Measurements from ENCODE around the gene NSMCE4A.

Gene NSMCE4A

DNA sequence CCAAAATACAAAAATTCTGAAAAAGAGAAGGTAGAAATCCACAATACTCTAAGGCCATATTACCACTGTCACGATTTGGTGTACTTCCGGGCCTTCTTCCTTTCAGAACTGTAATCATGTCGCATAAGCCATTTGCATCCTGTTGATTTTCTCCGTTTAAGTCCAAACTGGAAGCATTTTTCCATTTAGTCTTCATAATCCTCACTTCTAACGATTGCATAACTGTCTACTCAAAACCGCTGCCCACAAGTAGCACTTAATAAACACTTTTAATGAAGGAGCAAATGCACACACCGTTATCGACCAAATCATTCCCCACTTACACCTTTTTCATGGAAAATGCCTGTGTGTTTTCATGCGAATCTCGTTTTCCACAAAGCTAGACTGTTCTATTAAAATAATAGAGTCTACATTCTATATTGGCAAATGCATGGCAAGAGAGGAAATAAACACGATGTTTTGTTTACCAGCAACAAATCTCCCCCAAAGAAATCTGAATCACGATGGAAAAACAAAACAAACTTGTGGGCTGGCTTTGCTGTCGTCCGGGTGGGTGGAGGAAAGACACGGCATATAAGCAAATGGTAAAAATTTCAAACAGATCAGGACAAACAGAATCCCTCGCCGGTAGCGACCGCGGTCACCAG lies 48.2 kb downstream of the NSMCE4A start:
- Histone ChIP-seq H3K4me3 (ENCODE audit: insufficient read depth in 1 of 2, low read depth in 1 of 2, low read length in 2 of 2) (peak overlapping the region in 1 of 2 experiments; percentile 84), H3K27ac (ENCODE audit: low read length, poor library complexity, severe bottlenecking) (peak overlapping the region; percentile 74), H3K9me3 (ENCODE audit: control insufficient read depth, low read length) (no peaks in the 10 kb centered on the region), H3K4me2 (ENCODE audit: low read length, poor library complexity, severe bottlenecking) (peak overlapping the region; percentile 73), H3K9ac (ENCODE audit: low read length) (peak overlapping the region; percentile 100), H2BK15ac (ENCODE audit: low read depth, poor library complexity, severe bottlenecking) (no peak overlapping the region), H3K27me3 (ENCODE audit: control insufficient read depth in 1 of 2, insufficient read depth in 1 of 2, low read length in 2 of 2) (no peaks in the 10 kb centered on the region), H2BK12ac (ENCODE audit: low read length in 2 of 2) (no peak overlapping the region), H3K79me1 (replicated peaks; ENCODE audit: low read length, poor library complexity, severe bottlenecking) (peaks cover 11% of the 10 kb centered on the region), H2BK5ac (ENCODE audit: low read depth, low read length, poor library complexity, severe bottlenecking) (no peak overlapping the region), H3K14ac (ENCODE audit: low read length in 2 of 2) (no peak overlapping the region), H3K23ac (ENCODE audit: low read length in 2 of 2) (no peak overlapping the region), H3K4me1 (ENCODE audit: control insufficient read depth, insufficient read depth, low read depth, low read length) (peaks cover 7% of the 10 kb centered on the region), H3K36me3 (ENCODE audit: control insufficient read depth in 1 of 2, insufficient read depth in 2 of 2, low read depth in 1 of 2, low read length in 2 of 2) (peaks cover 3 to 16% of the 10 kb centered on the region in 2 experiments), H2AK5ac (ENCODE audit: low read length, severe bottlenecking) (no peak overlapping the region), H3K18ac (ENCODE audit: low read depth in 1 of 2, low read length in 2 of 2) (no peak overlapping the region), H2BK120ac (ENCODE audit: low read depth, low read length) (no peak overlapping the region), H4K8ac (ENCODE audit: low read length) (no peak overlapping the region), H3K4ac (ENCODE audit: low read depth in 1 of 2, low read length in 2 of 2) (no peak overlapping the region), H2AFZ (ENCODE audit: low read depth, low read length) (no peak overlapping the region), H4K91ac (ENCODE audit: low read length) (no peak overlapping the region)
- WGBS, result 8% methylated on average over 17 of the region's 20 CpGs
- DNase-seq, result peak; percentile 64

DNA sequence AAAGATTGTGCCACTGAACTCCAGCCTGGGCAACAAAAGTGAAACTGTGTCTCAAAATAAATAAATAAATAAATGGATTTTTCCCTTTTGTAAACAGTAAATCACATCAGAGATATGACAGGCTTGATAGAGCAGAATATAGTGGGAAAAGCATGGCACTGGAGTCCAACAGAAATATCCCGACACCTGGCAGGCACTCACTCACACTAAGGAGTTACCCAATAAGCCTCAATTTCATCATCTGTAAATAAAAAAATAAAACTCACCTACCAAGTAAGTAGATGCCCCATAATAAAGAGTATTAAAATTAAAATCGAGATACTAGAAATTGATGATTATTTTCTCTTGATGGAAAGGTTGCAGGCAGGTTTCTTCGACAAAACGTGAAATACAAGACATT lies 48.9 kb downstream of the NSMCE4A start:
- Histone ChIP-seq H3K9ac (ENCODE audit: low read length) (peak overlapping the region; percentile 100), H2BK5ac (ENCODE audit: low read depth, low read length, poor library complexity, severe bottlenecking) (no peak overlapping the region), H4K8ac (ENCODE audit: low read length) (no peak overlapping the region), H2AFZ (ENCODE audit: low read depth, low read length) (no peak overlapping the region), H2BK12ac (ENCODE audit: low read length in 2 of 2) (no peak overlapping the region), H3K4ac (ENCODE audit: low read depth in 1 of 2, low read length in 2 of 2) (no peak overlapping the region), H3K18ac (ENCODE audit: low read depth in 1 of 2, low read length in 2 of 2) (no peak overlapping the region), H3K9me3 (ENCODE audit: control insufficient read depth, low read length) (no peaks in the 10 kb centered on the region), H3K4me3 (ENCODE audit: insufficient read depth in 1 of 2, low read depth in 1 of 2, low read length in 2 of 2) (peak overlapping the region in 1 of 2 experiments; percentile 84), H2BK120ac (ENCODE audit: low read depth, low read length) (no peak overlapping the region), H4K91ac (ENCODE audit: low read length) (no peak overlapping the region), H3K4me2 (ENCODE audit: low read length, poor library complexity, severe bottlenecking) (no peak overlapping the region), H2BK15ac (ENCODE audit: low read depth, poor library complexity, severe bottlenecking) (no peak overlapping the region), H3K27ac (ENCODE audit: low read length, poor library complexity, severe bottlenecking) (no peak overlapping the region), H3K14ac (ENCODE audit: low read length in 2 of 2) (no peak overlapping the region), H3K27me3 (ENCODE audit: control insufficient read depth in 1 of 2, insufficient read depth in 1 of 2, low read length in 2 of 2) (no peaks in the 10 kb centered on the region), H3K23ac (ENCODE audit: low read length in 2 of 2) (no peak overlapping the region), H3K4me1 (ENCODE audit: control insufficient read depth, insufficient read depth, low read depth, low read length) (peaks cover 7% of the 10 kb centered on the region), H2AK5ac (ENCODE audit: low read length, severe bottlenecking) (no peak overlapping the region), H3K79me1 (replicated peaks; ENCODE audit: low read length, poor library complexity, severe bottlenecking) (peaks cover 16% of the 10 kb centered on the region), H3K36me3 (ENCODE audit: control insufficient read depth in 1 of 2, insufficient read depth in 2 of 2, low read depth in 1 of 2, low read length in 2 of 2) (peaks cover 3 to 21% of the 10 kb centered on the region in 2 experiments)
- 100% methylated on average over 1 of the region's 4 CpGs for WGBS
- DNase-seq, result no peak

DNA sequence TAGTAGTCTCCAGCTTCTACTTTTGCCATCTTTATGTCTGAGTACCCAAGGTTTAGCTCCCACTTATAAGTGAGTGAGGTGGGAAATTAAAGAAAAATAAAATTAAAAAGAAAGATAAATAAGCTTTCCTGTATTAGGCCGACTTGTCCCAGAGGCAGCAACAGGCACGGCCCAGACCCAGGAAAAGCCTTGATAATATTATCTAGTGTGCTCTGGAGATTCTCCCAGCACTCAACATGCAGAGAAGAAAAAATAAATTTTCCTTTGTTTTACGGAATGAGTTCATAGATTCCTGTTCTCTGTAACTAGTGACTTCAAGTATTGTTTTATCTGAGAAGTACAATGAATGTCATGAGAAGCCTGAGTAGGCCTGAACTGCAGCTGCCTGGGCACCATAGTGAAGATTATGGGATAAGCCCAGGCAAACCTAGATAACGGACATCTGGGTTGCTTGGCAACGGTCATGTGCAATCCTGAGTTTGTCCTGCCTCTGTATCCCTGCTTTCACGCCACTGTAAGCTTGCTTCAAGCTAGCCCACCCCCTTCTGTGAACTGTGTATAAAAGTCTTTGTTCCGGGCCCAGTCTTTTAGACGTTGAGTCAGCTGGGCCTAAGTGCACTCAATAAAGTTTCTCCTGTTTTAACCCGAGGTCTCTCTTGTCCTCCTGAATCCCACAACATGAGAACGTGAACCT lies 53.6 kb downstream of the NSMCE4A start:
- Histone ChIP-seq H3K36me3 (ENCODE audit: control insufficient read depth in 1 of 2, insufficient read depth in 2 of 2, low read depth in 1 of 2, low read length in 2 of 2) (peaks cover 16 to 52% of the 10 kb centered on the region in 2 experiments), H3K79me1 (replicated peaks; ENCODE audit: low read length, poor library complexity, severe bottlenecking) (peaks cover 28% of the 10 kb centered on the region), H3K4me3 (ENCODE audit: insufficient read depth in 1 of 2, low read depth in 1 of 2, low read length in 2 of 2) (no peak overlapping the region), H3K4me1 (ENCODE audit: control insufficient read depth, insufficient read depth, low read depth, low read length) (peaks cover 2% of the 10 kb centered on the region), H3K14ac (ENCODE audit: low read length in 2 of 2) (no peak overlapping the region), H2BK5ac (ENCODE audit: low read depth, low read length, poor library complexity, severe bottlenecking) (no peak overlapping the region), H3K23ac (ENCODE audit: low read length in 2 of 2) (no peak overlapping the region), H3K18ac (ENCODE audit: low read depth in 1 of 2, low read length in 2 of 2) (no peak overlapping the region), H3K9ac (ENCODE audit: low read length) (no peak overlapping the region), H3K27ac (ENCODE audit: low read length, poor library complexity, severe bottlenecking) (no peak overlapping the region), H3K4me2 (ENCODE audit: low read length, poor library complexity, severe bottlenecking) (no peak overlapping the region), H3K9me3 (ENCODE audit: control insufficient read depth, low read length) (no peaks in the 10 kb centered on the region), H3K27me3 (ENCODE audit: control insufficient read depth in 1 of 2, insufficient read depth in 1 of 2, low read length in 2 of 2) (no peaks in the 10 kb centered on the region), H2BK120ac (ENCODE audit: low read depth, low read length) (no peak overlapping the region), H2BK12ac (ENCODE audit: low read length in 2 of 2) (no peak overlapping the region), H2BK15ac (ENCODE audit: low read depth, poor library complexity, severe bottlenecking) (no peak overlapping the region), H4K91ac (ENCODE audit: low read length) (no peak overlapping the region), H2AFZ (ENCODE audit: low read depth, low read length) (no peak overlapping the region), H3K4ac (ENCODE audit: low read depth in 1 of 2, low read length in 2 of 2) (no peak overlapping the region), H4K8ac (ENCODE audit: low read length) (no peak overlapping the region), H2AK5ac (ENCODE audit: low read length, severe bottlenecking) (no peak overlapping the region)
- no peak for DNase-seq
- 79% methylated on average over 9 of the region's 10 CpGs for WGBS

DNA sequence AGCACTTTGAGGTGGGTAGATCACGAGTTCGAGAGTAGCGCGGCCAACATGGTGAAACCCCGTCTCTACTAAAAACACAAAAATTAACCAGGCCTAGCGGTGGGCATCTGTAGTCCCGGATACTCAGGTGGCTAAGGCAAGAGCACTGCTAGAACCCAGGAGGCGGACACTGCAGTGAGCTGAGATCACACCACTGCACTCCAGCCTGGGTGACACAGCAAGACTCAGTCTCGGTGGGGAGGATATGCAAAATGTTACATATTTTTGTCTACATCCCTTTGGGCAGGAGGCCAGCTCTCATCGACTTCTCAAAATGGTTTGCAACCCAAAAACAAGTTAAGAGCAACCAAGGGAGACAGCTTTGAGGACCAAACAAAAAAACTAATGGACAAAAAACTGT lies 55.4 kb downstream of the NSMCE4A start:
- no peak overlapping the region for H3K23ac ChIP-seq (ENCODE audit: low read length in 2 of 2)
- no peak overlapping the region for H3K27ac ChIP-seq (ENCODE audit: low read length, poor library complexity, severe bottlenecking)
- H3K4me1 ChIP-seq (ENCODE audit: control insufficient read depth, insufficient read depth, low read depth, low read length), result peaks cover 2% of the 10 kb centered on the region
- DNase-seq, result no peak
- H2AK5ac ChIP-seq (ENCODE audit: low read length, severe bottlenecking), result no peak overlapping the region
- H3K27me3 ChIP-seq (ENCODE audit: control insufficient read depth in 1 of 2, insufficient read depth in 1 of 2, low read length in 2 of 2), result no peaks in the 10 kb centered on the region
- no peak overlapping the region for H2BK120ac ChIP-seq (ENCODE audit: low read depth, low read length)
- WGBS, result 98% methylated on average over 10 of the region's 10 CpGs
- peaks cover 16 to 55% of the 10 kb centered on the region in 2 experiments for H3K36me3 ChIP-seq (ENCODE audit: control insufficient read depth in 1 of 2, insufficient read depth in 2 of 2, low read depth in 1 of 2, low read length in 2 of 2)
- no peak overlapping the region for H4K91ac ChIP-seq (ENCODE audit: low read length)
- no peak overlapping the region for H3K14ac ChIP-seq (ENCODE audit: low read length in 2 of 2)
- H3K4me3 ChIP-seq (ENCODE audit: insufficient read depth in 1 of 2, low read depth in 1 of 2, low read length in 2 of 2), result no peak overlapping the region
- no peak overlapping the region for H3K9ac ChIP-seq (ENCODE audit: low read length)
- H3K4ac ChIP-seq (ENCODE audit: low read depth in 1 of 2, low read length in 2 of 2), result no peak overlapping the region
- no peak overlapping the region for H2BK15ac ChIP-seq (ENCODE audit: low read depth, poor library complexity, severe bottlenecking)
- H3K79me1 ChIP-seq (replicated peaks; ENCODE audit: low read length, poor library complexity, severe bottlenecking), result peaks cover 30% of the 10 kb centered on the region
- no peak overlapping the region for H3K18ac ChIP-seq (ENCODE audit: low read depth in 1 of 2, low read length in 2 of 2)
- no peak overlapping the region for H3K4me2 ChIP-seq (ENCODE audit: low read length, poor library complexity, severe bottlenecking)
- H3K9me3 ChIP-seq (ENCODE audit: control insufficient read depth, low read length), result no peaks in the 10 kb centered on the region
- no peak overlapping the region for H2AFZ ChIP-seq (ENCODE audit: low read depth, low read length)
- no peak overlapping the region for H2BK12ac ChIP-seq (ENCODE audit: low read length in 2 of 2)
- H4K8ac ChIP-seq (ENCODE audit: low read length), result no peak overlapping the region
- H2BK5ac ChIP-seq (ENCODE audit: low read depth, low read length, poor library complexity, severe bottlenecking), result no peak overlapping the region
